Activated T-helper 1 cell treated with anti-CD3 and anti-CD28 coated beads, Interleukin-2, amount 50 U/mL, for 16 hours (primary cell): Measurements from ENCODE around the gene IFNLR1.
"Not testable (repeated sequence)": the region's sequence is repeated elsewhere in the genome, so short reads cannot be mapped to it uniquely, and the experiment has no call there.

Source experiments
- DNase-seq, 2 donors: peaks; one replicate each; pipeline ENCODE4 v3.0.0-alpha.2; 2020; ENCODE audit warnings: low read depth in 1 of 2, low spot score in 1 of 2

The IFNLR1 gene

DNA sequence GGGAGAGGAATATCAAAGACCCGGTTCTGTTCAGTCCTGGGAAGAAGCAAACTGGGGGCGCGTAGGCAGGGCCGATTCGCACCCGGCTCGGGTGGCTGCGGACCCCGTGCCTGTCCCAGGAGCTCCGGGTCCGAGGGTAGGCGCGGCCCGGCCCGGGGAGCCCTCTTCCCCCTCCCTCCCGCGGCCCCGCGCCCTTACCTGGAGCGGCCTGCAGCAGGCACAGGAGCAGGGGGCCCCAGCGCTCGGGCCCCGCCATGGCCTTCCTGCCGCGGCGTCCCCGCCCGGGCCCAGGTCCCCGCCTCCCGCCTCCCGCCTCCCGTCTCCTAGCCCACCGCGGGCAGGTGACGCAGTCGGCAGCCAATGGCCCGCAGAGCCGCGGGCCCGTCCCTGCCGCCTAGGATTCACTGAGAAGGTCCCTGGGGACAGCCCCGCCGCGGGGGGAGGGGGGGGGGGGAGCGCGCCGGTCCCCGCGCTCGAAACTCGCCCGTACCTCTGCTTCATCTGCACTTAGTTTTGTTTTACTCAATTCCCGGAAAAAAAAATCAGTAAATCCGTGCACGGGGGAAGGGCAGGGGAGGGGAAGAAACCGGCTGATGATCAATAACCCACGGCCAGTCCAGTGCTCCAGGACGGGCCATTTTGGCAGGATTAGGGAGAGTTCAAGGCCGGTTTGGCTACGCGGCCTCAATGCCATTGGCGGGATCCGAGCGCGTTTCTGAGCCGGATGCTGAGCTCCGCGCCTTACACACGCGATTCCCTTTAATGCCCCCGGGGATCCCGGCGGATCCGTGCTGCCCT is at the start of gene IFNLR1:
Gene IFNLR1 (minus strand): TSS at position 297 of the 798 bp plus-strand sequence. CDS start 41 bp downstream, at position 256.
- DNase-seq: peak; percentile 23 to 57

DNA sequence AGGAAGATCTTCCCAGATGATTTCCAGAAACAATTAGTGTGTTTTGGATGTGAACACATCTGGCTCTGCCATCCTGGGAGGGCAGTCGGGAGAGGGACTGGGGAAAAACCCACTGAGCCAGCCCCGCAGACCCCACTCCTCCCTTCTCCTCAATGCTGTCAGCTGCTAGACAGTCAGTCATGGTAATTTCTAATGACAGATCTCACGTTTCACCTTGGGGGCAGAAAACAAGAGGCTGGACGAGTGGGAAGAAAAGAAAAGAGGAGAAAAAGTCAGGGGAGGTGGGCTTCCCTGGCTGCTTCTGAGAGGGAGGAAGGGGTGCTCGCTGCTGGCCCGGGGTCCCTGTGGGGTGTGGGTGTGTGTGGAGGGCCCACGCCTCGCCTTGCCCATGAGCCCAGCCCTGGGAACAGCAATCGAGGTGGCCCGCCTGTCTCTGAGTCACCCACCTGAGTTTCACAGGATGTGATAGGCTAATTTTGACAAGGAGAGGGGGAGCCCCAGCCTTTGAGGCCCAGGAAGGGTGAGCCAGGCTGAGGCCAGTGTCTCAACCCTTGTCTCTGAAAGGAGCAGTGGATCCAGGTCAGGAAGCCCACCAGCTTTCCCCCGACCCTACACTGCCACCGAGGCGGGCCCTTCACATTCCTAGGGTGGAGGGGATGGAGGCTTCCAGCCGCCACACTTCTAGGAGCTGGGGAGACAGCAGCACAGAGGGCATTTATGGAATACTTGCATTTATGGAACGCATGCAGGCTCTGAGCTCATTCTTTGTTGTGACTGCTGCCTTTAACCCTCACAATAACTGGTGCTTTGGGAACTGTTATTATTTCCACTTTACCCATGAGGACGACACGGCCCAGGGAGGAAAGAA is 49.1 kb upstream of the IFNLR1 start:
- peak in 1 of 2 donors; percentile 1 for DNase-seq

DNA sequence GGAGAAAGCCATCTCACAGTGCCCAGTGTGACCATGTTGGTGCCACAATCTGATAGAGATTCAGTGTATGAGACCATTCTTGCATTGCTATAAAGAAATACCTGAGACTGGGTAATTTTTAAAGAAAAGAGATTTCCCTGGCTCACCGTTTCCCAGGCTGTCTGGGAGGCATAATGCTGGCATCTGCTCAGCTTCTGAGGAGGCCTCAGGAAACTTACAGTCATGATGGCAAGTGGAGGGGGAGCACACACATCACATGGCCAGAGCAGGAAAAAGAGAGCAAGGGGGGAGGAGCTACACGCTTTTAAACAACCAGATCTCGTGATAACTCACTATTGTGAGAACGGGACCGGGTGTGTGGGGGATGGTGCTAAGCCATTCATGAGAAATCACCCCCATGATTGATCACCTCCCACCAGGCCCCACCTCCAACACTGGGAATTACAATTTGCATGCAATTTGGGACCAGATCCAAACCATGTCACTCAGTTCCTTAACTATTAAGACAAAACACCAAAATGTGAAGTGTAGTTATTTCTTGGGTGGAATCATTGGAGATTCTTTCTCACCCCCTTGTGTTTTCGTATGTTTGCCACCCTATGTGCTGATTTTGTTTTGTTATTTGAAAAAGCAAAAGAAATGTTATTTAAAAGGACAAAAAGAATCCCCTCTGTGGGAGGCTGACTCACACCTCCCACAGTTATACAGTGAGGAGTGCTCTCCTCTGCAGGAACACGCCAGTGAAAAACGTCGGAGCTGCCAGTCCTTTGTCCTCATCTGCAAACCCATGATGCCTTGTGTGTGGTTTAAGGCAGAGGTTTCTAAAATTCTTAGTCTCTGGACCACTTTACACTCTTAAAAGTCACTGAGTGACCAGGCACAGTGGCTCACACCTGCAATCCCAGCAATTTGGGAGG is 46.9 kb upstream of the IFNLR1 start:
- no peak for DNase-seq

DNA sequence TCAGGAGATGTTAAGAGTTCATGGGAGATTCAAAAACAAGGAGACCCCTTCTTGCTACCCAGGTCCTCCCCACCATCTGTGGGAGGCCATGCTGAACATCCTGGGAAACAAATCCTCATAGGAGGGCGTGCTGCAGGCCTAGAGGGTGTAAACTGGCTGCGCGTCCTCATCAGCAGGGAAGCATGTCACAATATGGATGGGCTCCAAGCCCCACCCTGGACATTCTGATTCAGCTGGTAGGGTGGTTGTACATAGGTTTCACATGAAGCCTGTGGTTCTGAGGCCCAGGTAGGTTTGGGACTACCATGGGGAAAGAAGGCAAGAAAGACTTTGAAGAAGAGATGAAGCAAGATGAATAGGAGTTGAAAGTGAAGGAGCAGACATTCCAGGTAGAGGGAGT is 44.6 kb upstream of the IFNLR1 start:
- no peak for DNase-seq

DNA sequence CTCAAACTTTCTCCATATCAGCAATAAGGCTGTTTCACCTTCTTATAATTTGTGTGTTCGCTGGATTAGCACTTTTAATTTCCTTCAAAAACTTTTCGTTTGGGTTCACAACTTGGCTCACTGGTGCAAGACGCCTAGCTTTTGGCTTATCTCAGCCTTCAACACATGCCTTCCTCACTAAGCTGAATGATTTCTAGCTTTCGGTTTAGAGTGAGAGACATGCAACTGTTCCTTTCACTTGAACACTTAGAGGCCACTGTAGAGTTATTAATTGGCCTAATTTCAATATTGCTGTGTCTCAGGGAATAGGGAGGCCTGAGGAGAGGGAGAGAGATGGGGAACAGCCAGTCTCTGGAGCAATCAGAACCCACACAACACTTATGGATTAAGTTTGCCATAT is 41.2 kb upstream of the IFNLR1 start:
- DNase-seq: no peak

DNA sequence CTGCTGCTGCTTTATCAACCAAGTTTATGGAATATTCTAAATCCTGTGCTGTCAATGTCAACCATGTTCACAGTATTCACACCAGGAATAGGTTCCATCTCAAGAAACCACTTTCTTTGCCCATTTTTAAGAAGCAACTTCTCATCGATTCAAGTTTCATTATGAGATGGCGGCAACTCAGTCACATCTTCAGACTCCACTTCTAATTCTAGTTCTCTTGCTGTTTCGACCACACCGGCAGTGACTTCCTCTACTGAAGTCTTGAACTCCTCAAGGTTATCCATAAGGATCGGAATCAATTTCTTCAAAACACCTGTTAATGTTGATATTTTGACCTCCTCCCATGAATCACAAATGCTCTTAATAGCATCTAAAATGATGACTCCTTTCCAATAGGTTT is 39.7 kb upstream of the IFNLR1 start:
- no peak for DNase-seq

DNA sequence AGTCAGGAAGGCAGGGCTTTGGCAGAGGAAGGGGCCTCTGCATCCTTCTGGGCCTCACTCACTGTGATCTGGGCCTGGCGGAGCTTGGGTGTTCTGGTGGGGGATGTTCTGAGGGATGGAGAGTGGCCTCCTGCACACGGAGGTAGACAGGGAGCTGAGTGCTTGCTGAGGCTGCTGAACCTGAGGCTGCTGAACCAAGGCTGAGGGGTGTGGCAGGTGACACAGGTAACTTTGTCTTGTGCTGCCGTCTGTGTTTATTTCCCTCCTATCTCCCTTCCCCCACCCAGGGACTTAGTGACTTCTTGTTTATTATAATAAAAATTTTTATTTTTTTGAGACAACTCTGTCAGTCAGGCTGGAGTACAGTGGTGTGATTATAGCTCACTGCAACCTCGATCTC is 37.7 kb upstream of the IFNLR1 start:
- no peak for DNase-seq

DNA sequence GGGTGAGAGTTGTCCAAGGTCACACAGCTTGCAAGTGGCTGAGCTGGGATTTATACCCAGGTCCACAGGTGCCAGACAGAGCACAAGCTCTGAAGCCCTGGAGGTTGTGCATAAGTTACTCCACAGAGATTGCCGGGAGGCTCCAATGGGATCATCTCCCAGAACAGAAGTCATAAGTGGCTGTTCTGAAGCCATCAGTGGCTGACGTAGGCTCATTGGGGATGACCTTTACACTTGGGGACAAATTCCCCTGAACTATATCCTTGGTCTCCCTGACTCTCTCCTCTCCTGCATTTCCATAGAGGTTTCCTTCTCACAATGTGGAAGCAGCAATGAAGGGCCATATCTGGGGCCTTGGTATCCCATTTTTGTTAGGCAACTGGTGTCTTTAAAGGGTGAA is 37.0 kb upstream of the IFNLR1 start:
- DNase-seq: no peak

DNA sequence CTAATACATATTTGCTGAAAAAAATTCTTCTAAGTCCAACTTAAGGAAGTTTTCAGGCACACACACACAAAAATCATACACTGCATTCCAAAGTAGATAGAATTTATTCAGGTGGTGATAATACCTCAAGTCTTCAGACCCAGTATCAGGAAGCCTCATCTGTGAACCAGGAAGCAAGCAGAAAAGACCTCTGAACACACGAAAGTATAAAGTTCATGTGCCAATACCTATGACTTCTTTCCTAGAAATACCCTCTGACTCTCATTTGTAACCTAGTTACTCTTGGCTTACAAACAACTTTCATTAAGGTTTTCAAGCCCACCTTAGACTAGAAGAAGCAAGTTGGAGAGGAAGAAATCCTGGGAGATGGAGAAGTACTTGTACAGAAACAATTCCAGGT is 35.7 kb upstream of the IFNLR1 start:
- no peak for DNase-seq

DNA sequence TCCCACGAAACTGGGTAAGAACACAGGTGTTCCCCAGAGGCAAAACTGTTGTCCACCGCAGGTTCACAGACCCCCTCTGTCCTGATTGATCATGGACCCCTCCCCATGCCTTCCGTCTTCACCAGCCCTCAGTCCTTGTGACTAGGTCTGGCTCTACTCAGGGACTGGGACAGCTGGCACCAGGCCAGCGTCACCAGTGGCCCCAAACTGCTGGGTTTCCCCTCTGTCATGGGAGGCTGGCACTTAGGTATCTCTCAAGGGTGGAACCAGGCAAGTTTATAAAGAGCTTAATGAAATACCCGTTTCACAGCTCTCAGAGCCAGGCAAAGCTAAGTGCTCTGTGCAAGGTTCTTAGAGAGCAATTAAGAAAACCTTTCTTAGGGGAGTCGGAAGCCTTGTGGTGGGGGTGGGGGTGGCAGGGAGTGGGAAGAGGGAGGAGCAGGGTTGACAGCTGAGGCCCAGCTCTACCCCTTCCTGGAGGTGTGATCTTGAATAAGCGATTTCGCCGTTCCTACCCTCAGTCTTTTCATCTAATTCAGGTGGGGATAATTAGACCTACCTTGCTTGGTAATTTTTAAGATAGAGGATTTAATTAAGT is 35.0 kb upstream of the IFNLR1 start:
- no peak for DNase-seq

DNA sequence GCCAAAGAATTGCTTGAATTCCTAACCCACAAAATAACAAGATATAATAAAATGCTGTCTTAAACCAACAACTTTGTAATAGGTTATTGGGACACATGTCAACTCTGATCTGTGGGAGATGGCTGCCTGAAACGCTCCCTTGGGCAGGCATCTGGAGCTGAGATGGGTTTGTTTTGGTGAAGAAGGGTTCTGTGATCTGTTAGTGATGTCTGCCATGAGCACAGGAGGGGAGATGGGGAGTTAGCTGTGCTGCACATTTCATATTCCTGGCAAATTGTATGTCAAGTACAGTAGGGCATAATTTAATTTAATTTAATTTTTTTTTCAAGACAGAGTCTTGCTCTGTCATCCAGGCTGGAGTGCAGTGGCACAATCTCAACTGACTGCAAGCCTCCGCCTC is 34.2 kb upstream of the IFNLR1 start:
- no peak for DNase-seq

DNA sequence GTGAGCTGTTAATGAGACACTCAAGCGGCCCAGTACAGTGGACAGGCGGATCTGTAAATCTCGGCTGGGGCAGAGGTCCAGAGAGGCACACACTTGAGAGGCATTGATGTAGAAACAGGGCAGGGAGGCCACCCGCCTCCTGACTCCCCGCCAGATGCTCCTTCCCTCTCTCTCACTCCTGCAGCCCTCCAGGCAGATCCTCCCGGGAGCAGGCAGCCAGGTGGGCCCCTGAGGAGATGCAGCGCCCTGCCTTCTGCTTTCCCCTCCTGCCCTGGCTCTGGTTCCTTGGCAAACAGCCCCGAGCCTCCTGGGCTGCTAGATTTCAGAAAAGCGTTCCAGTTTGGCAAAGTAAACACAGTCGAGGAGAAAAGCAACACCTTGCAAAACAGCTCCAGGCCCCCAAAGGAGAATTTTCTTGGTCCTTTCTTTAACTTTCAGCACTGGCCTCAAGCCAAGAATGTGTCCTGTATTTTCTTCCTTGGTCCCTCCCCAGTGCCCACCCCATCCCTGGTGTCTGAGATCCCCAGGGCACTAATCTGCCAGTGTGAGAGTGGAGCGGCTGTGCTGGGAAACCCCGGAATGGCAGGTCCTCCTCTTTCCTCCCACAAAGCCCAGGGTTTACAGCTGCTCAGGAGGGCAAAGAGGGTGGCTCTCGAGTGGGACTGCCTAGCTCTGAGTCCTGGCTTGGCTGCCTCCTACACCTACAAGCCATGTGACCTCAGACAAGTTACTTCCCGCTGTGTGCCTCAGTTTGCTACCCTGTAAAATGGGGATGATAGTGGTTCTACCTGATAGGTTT is 29.4 kb upstream of the IFNLR1 start:
- no peak for DNase-seq

DNA sequence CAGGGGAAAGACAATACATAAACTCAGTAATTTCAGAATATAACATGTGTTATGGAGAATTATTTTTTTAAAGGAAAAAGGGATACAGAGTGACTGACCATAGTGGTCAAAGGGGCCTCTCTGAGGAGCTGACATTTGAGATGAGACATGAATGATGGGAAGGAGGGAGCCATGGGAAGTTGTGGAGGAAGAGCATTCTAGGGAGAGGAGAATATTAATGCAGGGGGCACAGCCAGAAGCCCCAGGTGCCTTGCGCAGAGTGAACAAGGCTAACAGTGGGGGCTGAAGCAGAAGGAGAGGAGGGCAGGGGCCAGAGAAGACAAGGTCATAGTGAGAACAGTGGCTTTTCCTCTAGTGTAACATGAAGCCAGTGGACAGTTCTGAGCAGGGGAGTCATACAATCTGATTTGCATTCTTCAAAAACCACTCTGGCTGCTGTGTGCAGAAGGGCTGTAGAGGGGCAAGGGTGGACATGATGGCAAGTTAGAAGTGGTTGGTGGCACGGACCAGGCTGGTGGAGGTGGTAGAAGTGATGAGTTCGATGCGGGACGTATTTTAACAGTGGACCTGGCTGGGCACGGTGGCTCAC is 28.2 kb upstream of the IFNLR1 start:
- DNase-seq: no peak

DNA sequence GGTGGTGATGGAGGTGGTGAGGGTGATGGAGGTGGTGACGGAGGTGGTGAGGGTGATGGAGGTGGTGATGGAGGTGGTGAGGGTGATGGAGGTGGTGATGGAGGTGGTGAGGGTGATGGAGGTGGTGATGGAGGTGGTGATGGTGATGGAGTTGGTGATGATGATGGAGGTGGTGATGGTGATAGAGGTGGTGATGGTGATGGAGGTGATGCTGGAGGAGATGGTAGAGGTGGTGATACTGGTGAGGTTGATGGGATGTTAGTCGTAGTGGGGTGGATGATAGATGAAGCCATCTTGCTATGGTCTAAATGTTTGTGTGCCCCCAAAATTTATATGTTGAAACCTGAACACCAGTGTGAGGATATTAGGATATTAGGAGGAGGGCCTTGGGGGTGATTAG is 25.3 kb upstream of the IFNLR1 start:
- no peak for DNase-seq

DNA sequence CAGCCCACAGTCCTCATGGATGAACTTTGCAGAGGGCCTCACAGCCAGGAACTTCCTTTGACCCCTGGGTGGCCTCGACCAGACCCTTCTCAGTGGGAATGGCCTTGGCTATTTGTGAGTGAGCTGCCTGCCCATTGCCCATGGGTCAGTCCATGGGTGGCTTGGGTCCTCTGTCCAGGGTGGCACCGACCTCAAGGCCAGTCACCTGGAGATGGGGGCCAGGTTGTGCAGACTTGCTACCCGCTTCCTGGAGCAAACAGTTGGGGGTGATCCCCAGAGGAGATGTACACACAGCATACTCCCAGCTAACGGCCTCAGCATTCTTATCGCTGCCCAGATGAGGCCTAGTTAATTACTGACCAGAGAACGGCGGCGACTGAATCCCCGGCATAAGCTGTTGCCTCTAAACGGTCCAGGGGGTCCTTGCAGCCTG is 23.1 kb upstream of the IFNLR1 start:
- DNase-seq: no peak

DNA sequence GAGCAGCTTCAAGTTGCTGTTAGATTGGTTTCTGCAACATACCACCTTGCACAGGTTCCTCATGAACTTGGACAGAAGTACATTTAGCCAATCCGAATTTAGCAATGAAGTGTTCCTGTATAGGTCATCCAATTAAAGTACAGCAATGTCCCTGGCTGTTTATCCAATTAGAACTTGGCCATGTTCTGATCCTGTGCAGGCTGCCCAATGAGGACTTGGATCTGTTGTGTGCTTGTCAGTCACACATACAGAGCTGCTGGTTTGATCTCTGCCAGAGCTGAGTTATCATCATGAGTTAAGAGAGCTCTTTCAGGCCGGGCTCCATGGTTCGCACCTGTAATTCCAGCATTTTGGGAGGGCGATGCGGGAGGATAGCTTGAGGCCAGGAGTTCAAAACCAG is 22.0 kb upstream of the IFNLR1 start:
- DNase-seq: no peak

DNA sequence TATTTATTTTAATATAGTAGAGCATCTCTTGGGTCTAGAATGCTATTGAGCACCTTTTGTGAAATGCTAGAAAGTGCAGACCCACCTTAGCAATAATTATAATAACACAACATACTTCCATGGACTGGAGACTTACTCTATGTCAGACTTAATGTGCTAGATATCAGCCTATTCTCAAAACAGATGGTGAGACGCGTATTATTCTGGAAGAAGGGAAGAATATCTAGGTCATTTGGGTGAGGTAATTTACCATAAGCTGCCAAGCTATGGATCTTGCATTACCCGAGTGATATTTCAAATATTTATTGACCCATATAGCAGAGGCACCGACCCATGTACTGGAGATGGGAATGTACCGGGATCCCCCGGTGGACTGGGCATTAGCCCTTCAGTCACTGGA is 20.6 kb upstream of the IFNLR1 start:
- DNase-seq: no peak

DNA sequence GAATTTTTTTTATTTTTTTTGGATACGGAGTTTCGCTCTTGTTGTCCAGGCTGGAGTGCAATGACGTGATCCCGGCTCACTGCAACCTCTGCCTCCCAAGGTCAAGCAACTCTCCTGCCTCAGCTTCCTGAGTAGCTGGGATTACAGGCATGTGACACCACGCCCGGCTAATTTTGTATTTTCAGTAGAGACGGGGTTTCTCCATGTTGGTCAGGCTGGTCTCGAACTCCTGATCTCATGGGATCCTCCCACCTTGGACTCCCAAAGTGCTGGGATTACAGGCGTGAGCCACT is 20.3 kb upstream of the IFNLR1 start:
- DNase-seq: not testable (repeated sequence)

DNA sequence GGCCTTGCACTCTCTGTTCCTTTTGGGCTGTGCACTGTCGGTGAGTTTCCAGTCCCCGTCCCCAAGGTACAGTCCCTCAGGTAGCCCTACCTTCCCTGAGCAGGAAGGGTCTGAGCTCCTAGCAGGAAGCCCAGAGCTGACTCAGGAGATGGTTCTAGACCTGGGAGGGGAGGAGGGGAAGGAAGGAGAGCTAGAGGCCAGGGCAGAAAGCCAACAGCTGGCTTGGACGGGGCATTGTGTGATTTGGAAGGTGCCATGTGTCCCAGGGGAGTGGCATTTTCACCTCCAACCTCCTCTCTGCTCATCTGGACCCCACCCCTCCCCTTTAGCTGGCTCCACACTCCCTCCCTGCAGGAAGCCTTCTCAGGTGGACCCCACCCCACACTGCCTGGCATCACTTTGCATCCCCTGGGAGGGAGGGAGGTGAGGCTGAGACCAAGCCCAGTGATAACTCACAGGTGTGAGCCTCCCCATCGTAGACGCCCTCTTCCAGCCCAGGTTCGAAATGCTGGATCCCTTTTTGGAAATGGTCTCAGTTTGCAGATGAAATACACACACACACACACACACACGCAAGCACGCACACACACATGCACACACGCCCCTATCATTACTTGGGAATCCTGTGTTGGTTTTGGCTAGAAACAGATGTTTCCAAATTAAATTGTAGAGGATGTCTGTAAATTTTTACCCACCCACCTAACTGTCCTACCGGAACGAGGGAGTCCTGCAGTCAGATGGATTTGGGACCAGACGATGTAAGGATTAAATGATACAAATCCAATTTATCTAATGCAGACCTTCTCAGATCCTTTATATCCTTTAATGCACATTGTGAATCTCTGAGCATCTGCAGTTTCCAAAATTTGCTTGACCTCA is 19.7 kb upstream of the IFNLR1 start:
- DNase-seq: no peak
